Posterior vena cava (tissue), 2 donors: Measurements from ENCODE around the gene HMGCS1. TPM values are rescaled to one million over a fixed set of nuclear protein-coding genes. Genes with fewer than 3 reads are reported as not detected.
"Not testable (repeated sequence)": the region's sequence is repeated elsewhere in the genome, so short reads cannot be mapped to it uniquely, and the experiment has no call there.

Source experiments
- DNase-seq: peaks from one replicate; pipeline ENCODE4 v3.0.0-alpha.2; 2020; ENCODE audit warnings: low spot score
- intact Hi-C, 2 donors: fragments of 100-400 bp; cut with DNase I; formaldehyde crosslinking; loops; one replicate each; pipeline versions ENCODE4 v1.14.1 to v1.14.2; 2022 to 2023
- total RNA-seq, 2 donors: library from RNA; stranded (reverse); fragmentation: NEBNext Ultra II Directional; extraction: Animal tissue kit (Norgen Biotek cat#: 25700); gene quantifications; one replicate each; pipeline ENCODE4 v1.2.1, GENCODE V29; 2021
- donor health status: DM: yes; HTN: yes; CAD: no.
- donor health status: DM: yes; HTN: yes; CAD: no.

Gene HMGCS1
- total RNA-seq, 2 donors from 2014 or later = 32.2 to 41.2 TPM

GRCh38 chr5:43315263-43315662, 2.1 kb upstream of the HMGCS1 start:
- intact Hi-C loops = loop anchor here (5.0 to 10.0 kb wide), 3 partner anchors 190 to 703 kb away; partner anchors contain the start of genes C5orf34 (in 1 of the 2) and ZNF131 (in 1 of the 2)
- no peak for DNase-seq

DNA sequence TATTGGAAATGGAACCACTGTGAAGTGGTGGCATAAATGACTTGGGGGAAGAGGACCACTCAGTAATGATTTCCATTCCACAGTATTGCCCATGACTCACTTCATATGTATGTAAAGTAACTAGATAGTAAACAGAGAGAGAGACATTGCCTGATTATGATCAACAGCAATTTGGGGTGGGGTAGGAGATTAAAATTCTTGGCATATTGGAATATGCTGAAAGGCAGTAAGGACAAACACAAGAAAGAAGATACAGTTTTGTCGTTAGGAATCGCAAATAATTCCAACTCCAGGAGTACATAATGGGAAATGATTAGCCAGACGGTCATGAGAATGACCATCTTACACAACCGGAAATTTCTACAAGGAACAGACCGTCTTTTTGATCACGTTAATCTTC, 1.5 kb upstream of the HMGCS1 start:
- intact Hi-C loops = loop anchor here (5.0 to 10.0 kb wide), 3 partner anchors 190 to 702 kb away; partner anchors contain the start of genes C5orf34 (in 1 of the 2) and ZNF131 (in 1 of the 2)

GRCh38 chr5:43313854-43314457, 744 bp upstream of the HMGCS1 start:
- DNase-seq = no peak
- intact Hi-C loops = loop anchor here in 1 of 2 donors (10.0 kb wide), 2 partner anchors 189 to 201 kb away; partner anchors contain the start of genes C5orf34 and ZNF131

More for the DNA sequence above, 1.5 kb upstream of the HMGCS1 start:
- DNase-seq = no peak

GRCh38 chr5:43312699-43313034, 545 bp downstream of the HMGCS1 start:
- intact Hi-C loops = loop anchor here in 1 of 2 donors (10.0 kb wide), 2 partner anchors 188 to 202 kb away; partner anchors contain the start of genes C5orf34 and ZNF131
- no peak for DNase-seq

GRCh38 chr5:43312076-43312661, 1.0 kb downstream of the HMGCS1 start:
- intact Hi-C loops = loop anchor here in 1 of 2 donors (10.0 kb wide), 2 partner anchors 187 to 203 kb away; partner anchors contain the start of genes C5orf34 and ZNF131
- DNase-seq = no peak

DNA sequence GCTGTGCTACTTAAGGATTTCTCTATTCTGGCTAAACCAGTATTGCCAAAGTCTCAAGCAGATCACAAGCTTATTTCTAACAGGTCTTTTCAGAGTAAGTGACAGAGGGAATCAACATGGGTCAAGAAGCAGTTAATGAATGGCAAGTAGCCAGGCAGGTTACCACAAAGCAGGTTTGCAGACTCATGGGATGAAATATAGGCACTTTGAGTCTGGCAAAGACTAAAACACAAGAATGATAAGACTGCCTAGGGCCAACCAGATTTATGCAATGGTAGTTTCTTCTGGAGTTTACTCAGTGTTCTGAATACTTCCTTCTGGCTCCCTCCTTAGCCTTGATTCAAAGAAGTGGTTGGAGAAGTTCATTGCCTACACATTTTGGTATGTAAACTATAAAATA, 3.6 kb downstream of the HMGCS1 start:
- intact Hi-C loops = loop anchor here in 1 of 2 donors (10.0 kb wide), 2 partner anchors 185 to 205 kb away; partner anchors contain the start of genes C5orf34 and ZNF131
- DNase-seq = no peak

DNA sequence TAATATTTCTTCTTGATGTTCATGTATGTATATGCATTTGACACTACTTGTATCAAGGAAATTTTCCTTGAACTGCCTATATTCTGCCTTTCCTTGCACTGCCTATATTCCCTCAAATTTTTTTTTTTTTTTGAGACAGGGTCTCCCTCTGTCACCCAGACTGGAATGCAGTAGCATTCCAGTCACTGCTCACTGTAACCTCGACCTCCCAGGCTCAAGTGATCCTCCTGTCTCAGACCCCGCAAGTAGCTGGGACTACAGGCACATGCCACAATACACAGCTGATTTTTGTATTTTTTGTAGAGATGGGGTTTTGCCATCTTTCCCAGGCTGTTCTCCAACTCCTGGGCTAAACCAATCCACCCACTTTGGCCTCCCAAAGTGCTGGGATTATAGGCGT, 4.1 kb downstream of the HMGCS1 start:
- no peak for DNase-seq
- intact Hi-C loops = no loop called here

DNA sequence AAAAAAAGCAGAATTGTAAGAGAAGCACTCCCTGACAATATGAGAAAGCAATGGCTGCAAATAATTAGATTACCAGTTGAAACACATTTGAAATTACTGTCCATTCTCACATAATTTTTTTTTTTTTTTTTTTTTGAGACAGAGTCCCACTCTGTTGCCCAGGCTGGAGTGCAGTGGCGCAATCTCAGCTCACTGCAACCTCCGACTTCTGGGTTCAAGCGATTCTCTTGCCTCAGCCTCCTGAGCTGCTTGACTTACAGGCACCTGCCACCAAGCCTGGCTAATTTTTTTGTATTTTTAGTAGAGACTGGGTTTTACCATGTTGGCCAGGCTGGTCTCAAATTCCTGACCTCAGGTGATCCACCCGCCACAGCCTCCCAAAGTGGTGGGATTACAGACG, 6.3 kb downstream of the HMGCS1 start:
- intact Hi-C loops, DNase-seq: not testable (repeated sequence)

DNA sequence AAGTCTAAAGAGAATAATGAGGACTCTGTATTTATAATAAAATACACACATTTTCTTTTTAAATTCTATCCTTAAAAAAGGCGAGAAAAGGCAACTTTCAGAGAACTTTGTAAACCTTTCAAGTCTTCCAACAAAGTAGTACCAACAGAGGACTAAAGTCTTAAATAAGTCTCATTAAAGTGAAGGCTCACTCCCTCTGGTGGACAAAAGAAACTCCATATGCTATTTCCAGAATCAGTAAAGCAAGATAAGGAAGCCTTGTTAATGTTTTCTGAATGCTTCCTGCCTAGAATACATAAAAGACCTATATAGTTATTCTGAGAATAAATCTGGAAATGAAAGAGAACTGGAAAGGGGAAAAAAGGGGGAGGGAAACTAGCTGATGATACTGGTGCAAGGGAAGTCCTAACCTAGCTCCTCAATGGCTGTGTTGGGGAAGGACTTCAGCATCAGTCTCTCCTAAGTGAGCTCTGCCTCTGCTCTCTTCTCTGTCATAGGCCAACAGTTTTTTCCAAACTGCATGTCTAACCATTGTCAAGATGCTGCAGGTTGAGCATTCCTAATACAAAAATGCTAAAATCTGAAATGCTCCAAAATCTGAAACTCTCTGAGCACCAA, 7.2 kb downstream of the HMGCS1 start:
- DNase-seq = no peak
- intact Hi-C loops = no loop called here

DNA sequence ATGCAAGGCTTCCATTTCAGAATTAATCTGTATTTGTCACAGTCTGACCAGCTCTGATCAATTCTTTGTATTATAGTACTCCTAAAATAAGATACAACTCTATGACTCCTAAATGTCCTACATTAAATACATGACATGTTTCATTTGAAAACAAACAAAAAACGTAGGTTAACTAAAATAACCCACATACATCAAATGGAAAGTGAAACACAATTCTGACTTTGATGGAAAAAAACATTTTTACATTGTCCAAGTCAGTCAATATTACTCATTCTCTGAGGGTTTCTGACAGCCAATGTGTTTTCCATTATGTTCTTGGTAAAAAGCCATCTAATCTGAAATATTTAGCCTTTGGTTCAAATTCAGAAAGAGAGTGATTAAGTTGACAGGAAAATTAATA, 8.7 kb downstream of the HMGCS1 start:
- intact Hi-C loops = no loop called here
- DNase-seq = no peak

DNA sequence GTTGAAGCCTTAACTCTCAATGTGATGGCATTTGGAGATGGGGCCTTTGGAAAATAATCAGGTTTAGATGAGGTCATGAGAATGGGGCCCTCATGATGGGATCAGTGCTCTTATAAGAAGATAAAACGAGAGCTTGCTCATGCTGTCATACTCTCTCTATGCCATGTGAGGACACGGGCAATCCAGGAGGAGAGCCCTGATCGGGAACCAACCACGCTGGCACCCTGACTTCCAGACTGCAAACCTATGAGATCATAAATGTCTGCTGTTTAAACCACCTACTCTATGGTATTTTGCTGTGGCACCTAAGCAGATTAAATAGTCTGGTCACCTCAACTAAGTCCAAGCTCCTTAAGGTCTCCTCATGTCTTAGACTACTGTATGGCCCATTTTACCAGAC, 10.0 kb downstream of the HMGCS1 start:
- intact Hi-C loops = no loop called here
- no peak for DNase-seq

DNA sequence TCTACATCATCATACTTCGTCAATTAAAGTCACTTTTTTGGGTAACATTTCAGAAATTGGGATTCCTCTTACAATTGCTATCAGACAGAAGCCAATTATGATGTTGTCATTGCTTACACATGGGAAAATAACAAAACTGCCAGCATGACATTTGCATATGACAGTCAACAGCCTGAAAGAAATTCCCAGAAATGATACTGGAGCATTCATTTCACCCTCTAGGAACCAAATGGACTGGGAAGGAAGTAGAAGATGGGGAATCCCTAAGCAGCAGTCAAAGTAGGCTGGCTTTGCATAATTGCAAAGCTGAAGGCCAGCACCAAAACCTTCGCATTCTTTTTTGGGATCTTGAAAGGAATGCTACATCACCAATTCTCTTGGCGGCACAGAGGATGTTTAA, 10.7 kb downstream of the HMGCS1 start:
- no peak for DNase-seq
- intact Hi-C loops = no loop called here

GRCh38 chr5:43301653-43302091, 11.5 kb downstream of the HMGCS1 start:
- DNase-seq = no peak
- intact Hi-C loops = no loop called here

GRCh38 chr5:43300112-43300511, 13.1 kb downstream of the HMGCS1 start:
- intact Hi-C loops = no loop called here
- no peak for DNase-seq

DNA sequence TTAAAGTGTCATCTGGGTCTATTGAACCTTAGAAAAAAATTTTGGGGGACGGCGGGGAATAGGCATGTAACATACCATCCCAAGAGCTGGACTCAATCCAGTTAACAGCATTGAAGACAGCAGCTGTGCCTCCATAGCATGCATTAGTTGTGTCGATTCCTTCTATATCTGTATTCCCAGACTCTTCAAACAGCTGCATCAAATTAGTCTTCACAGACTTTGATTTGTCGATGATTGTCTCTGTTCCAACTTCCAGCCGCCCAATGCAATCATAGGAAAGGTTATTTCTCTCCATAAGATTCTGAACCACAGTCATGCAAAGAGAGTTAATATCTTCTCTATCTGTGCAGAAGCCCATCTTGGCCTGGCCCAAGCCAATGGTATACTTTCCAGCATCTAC, 14.8 kb downstream of the HMGCS1 start:
- intact Hi-C loops = no loop called here

DNA sequence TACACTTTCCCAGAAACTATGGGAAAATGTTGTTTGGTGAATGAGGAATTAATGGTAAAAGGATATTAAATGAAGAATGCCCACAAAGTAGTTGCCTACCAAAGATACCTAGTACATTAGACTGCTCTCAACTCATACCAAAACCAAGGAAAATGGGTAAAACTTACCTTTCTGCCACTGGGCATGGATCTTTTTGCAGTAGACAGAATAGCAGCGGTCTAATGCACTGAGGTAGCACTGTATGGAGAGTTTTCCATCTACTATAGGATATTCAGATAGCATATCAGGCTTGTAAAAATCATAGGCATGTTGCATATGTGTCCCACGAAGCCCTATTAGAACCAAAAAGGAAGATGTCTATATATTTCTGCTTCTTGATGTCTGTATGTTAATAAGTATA, 16.4 kb downstream of the HMGCS1 start:
- no peak for DNase-seq
- intact Hi-C loops = no loop called here

More for the DNA sequence above, 14.8 kb downstream of the HMGCS1 start:
- no peak for DNase-seq

GRCh38 chr5:43295202-43295601, 18.0 kb downstream of the HMGCS1 start:
- intact Hi-C loops = no loop called here
- DNase-seq = no peak

- no peak for DNase-seq
- intact Hi-C loops = no loop called here
Observed at GRCh38 chr5:43294226-43294625, 19.0 kb downstream of the HMGCS1 start.

- no peak for DNase-seq
- intact Hi-C loops = no loop called here
Observed at GRCh38 chr5:43290726-43291125, 22.5 kb downstream of the HMGCS1 start.

- no peak for DNase-seq
- intact Hi-C loops = no loop called here
Observed at GRCh38 chr5:43288269-43288831, 24.9 kb downstream of the HMGCS1 start.
